BLaER1 treated with 17β-estradiol and CSF1 and Interleukin-3, amounts not matched to agents 10 nM and 100 nM (cell line): Measurements from ENCODE around the gene TULP3.

Experiments used
- H3K27ac ChIP-seq, 11 experiments: shearing (Covaris generic); formaldehyde crosslinking; 2 replicates each; pipeline ENCODE4 v1.8.1; 2022
- H3K27me3 ChIP-seq, 11 experiments: shearing (Covaris generic); formaldehyde crosslinking; 2 replicates each; pipeline ENCODE4 v1.8.1; 2022
- H3K36me3 ChIP-seq, 11 experiments: shearing (Covaris generic); formaldehyde crosslinking; 2 replicates each; pipeline ENCODE4 v1.8.1; 2022
- H3K4me1 ChIP-seq, 10 experiments: shearing (Covaris generic); formaldehyde crosslinking; 2 replicates each; pipeline ENCODE4 v1.8.1; 2022
- H3K4me2 ChIP-seq, 11 experiments: shearing (Covaris generic); formaldehyde crosslinking; 2 replicates each; pipeline ENCODE4 v1.8.1; 2022
- H3K4me3 ChIP-seq, 10 experiments: shearing (Covaris generic); formaldehyde crosslinking; 2 replicates each; pipeline ENCODE4 v1.8.1; 2022
- H3K9ac ChIP-seq, 11 experiments: shearing (Covaris generic); formaldehyde crosslinking; 2 replicates each; pipeline ENCODE4 v1.8.1; 2022
- H3K9me3 ChIP-seq, 11 experiments: shearing (Covaris generic); formaldehyde crosslinking; replicated peaks in 1 of 11; 2 replicates each; pipeline ENCODE4 v1.8.1; 2022
- H4K20me1 ChIP-seq, 11 experiments: shearing (Covaris generic); formaldehyde crosslinking; 2 replicates each; pipeline ENCODE4 v1.8.1; 2022
- Cebpa-rat ChIP-seq, 11 experiments: shearing (Covaris generic); IDR thresholded peaks; 2 replicates each; pipeline ENCODE4 v1.8.1; 2022

TULP3 gene

DNA sequence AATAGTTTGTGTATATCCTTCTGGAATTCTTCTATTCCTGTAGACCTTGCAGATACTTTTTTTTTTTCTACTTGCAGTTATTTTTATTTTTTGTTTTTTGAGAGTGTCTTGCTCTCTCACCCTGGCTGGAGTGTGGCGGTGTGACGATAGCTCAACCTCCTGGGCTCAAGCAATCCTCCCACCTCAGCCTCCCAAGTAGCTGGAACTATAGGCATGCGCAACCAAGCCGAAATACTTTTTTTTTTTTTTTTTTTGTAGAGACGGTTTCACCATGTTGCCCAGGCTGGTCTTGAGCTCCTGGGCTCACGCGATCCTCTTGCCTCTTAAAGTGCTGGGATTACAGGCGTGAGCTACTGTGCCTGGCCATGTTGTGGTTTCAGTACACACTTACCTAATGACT lies 10.0 kb downstream of the TULP3 start:
- Histone ChIP-seq H3K27me3 (no peaks in the 10 kb centered on the region), H3K9ac (no peak overlapping the region), H3K4me3 (no peak overlapping the region), H3K4me1 (peaks cover 0 to 11% (median 8%) of the 10 kb centered on the region in 10 experiments; a peak in 10 of 20 replicates), H3K9me3 (no peaks in the 10 kb centered on the region), H4K20me1 (peaks cover 0 to 18% (median 0%) of the 10 kb centered on the region in 11 experiments; a peak in 4 of 22 replicates), H3K4me2 (no peak overlapping the region), H3K36me3 (peaks cover 0 to 8% (median 0%) of the 10 kb centered on the region in 11 experiments; a peak in 3 of 22 replicates), H3K27ac (no peak overlapping the region)
- no peak for TF ChIP-seq Cebpa-rat (IDR thresholded peaks at IDR 0.05)

DNA sequence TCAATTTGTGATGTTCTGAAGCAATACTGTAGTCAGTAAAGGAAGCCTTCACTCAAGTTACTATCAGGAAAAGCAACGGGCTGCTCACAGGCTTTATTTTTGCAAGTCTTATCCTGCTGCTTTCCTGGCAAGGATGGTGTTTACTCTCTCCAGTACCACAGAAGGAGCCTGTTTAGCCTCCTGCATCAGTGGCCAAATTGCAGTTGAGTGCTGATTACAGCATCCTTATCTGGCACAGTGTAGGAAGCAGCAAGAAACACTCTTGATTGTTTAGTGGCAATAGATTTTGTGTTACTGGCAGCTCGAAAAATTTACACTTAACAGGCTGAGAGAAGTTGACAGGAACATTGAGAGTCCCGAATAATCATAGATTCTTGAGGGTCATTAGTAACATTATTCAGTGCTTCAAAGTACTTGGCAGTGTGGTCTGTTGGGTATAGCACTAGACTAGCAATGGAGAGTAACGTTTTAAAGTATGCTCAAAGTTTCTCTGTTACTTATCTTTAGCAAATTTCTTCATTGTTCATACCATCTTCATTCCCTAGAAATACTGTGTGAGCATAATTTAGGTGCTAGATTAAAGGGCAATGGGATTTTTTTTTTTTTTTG lies 11.7 kb downstream of the TULP3 start:
- TF ChIP-seq Cebpa-rat (IDR thresholded peaks at IDR 0.05) = no peak
- Histone ChIP-seq H3K36me3 (peaks cover 0 to 5% (median 0%) of the 10 kb centered on the region in 11 experiments; a peak in 2 of 22 replicates), H4K20me1 (peaks cover 0 to 18% (median 0%) of the 10 kb centered on the region in 11 experiments; a peak in 5 of 22 replicates), H3K27ac (no peak overlapping the region), H3K4me2 (no peak overlapping the region), H3K4me3 (no peak overlapping the region), H3K9ac (no peak overlapping the region), H3K4me1 (peaks cover 0 to 11% (median 8%) of the 10 kb centered on the region in 10 experiments; a peak in 10 of 20 replicates), H3K27me3 (no peaks in the 10 kb centered on the region), H3K9me3 (no peaks in the 10 kb centered on the region)

DNA sequence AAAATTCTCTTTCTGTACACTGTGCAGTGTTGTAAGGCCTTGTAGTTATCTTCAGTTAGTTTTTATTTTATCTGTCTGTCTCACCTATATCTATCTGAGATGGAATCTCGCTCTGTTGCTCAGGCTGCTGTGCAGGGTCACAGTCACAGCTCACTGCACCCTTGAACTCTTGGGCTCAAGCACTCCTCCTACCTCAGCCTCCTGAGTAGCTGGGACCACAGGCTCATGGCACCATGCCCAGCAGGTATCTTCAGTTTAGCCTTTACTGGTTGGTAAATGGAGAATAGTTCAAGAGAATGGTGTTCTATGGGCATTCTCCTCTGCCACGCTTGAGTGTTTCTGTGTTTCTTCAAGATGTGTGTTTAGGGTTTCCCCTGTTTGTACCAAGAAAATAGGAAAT lies 13.6 kb downstream of the TULP3 start:
- H3K27ac ChIP-seq = no peak overlapping the region

DNA sequence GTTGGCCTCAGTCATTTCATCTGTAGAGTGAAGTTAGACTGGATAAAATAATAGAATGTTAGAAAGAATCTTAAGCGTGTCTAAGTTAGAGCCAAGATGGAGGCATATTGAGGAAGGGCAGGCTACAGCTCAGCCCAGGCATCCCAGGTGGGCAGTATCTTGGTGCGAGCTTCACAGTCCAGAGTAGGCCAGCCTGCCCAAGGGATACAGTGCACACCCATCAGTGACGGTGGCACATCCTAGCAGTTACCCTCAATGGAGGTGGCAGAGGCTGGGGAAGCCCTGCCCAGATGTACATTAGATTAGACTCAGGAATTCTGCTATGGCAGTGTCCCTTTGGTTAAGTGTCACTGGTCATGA lies 21.5 kb downstream of the TULP3 start:
- H3K4me2 ChIP-seq = no peak overlapping the region
- peaks cover 18 to 75% (median 44%) of the 10 kb centered on the region in 11 experiments; a peak in 20 of 22 replicates for H3K36me3 ChIP-seq
- no peak overlapping the region for H3K9ac ChIP-seq
- H3K4me3 ChIP-seq = no peak overlapping the region
- H3K27ac ChIP-seq = no peak overlapping the region
- no peaks in the 10 kb centered on the region for H3K9me3 ChIP-seq
- no peak for TF ChIP-seq Cebpa-rat (IDR thresholded peaks at IDR 0.05)
- H3K4me1 ChIP-seq = no peaks in the 10 kb centered on the region
- no peaks in the 10 kb centered on the region for H4K20me1 ChIP-seq
- no peaks in the 10 kb centered on the region for H3K27me3 ChIP-seq

More for the DNA sequence above, 13.6 kb downstream of the TULP3 start:
- peaks cover 0 to 11% (median 8%) of the 10 kb centered on the region in 10 experiments; a peak in 10 of 20 replicates for H3K4me1 ChIP-seq
- H3K27me3 ChIP-seq = no peaks in the 10 kb centered on the region
- no peaks in the 10 kb centered on the region for H3K9me3 ChIP-seq
- H3K4me2 ChIP-seq = peak overlapping the region in 4 of 11 experiments; percentile 2 to 32 (median 16); a peak in 6 of 22 replicates
- TF ChIP-seq Cebpa-rat (IDR thresholded peaks at IDR 0.05) = no peak
- no peak overlapping the region for H3K9ac ChIP-seq
- no peak overlapping the region for H3K4me3 ChIP-seq
- peaks cover 0 to 12% (median 1%) of the 10 kb centered on the region in 11 experiments; a peak in 10 of 22 replicates for H3K36me3 ChIP-seq
- H4K20me1 ChIP-seq = peaks cover 0 to 18% (median 0%) of the 10 kb centered on the region in 11 experiments; a peak in 5 of 22 replicates

DNA sequence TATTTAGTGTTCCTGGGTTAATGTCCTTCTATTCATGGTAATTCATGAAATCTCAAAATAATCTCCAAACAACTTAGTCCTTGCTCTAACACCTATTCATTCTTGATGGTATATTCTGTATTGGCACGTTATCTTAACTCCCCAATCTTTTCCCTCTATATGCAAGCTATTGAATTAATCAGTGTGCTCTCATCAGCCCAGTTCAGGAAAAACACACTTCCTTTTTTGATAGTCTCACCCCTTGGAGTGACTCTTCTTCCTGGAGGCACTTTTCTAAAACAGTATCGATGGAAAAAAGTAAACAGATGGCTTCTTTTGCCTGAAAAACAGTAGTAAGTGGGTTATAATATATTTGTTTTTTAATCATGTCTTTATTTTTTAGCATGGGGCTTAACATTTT lies 28.6 kb downstream of the TULP3 start:
- Histone ChIP-seq H3K4me2 (peak overlapping the region in 3 of 11 experiments; percentile 5 to 17 (median 8); a peak in 3 of 22 replicates), H3K36me3 (peaks cover 36 to 78% (median 55%) of the 10 kb centered on the region in 11 experiments)
- no peak for TF ChIP-seq Cebpa-rat (IDR thresholded peaks at IDR 0.05)

DNA sequence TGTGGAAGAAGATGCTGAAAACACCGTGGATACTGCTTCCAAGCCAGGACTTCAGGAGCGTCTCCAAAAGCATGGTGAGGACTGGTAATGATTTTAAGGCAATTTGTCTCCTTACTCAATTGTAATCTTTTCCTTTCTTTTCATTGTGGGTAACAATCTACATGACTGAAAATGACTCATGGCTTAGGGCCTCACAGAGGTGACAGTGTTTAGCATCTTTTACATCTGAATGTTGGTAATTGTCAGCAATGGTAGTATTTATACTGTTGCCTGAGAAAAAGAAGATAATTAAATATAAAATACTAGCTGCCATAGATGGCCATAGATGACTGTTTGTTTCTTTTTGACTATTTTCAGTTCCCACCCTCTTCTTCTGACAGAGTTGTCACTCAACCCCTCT lies 31.6 kb downstream of the TULP3 start:
- no peak overlapping the region for H3K4me3 ChIP-seq
- H3K27me3 ChIP-seq = no peaks in the 10 kb centered on the region
- no peak overlapping the region for H3K4me2 ChIP-seq
- H3K9ac ChIP-seq = no peak overlapping the region
- H4K20me1 ChIP-seq = no peaks in the 10 kb centered on the region
- H3K4me1 ChIP-seq = peaks cover 0 to 11% (median 4%) of the 10 kb centered on the region in 10 experiments; a peak in 8 of 20 replicates
- H3K27ac ChIP-seq = no peak overlapping the region
- H3K36me3 ChIP-seq = peaks cover 42 to 89% (median 66%) of the 10 kb centered on the region in 11 experiments
- H3K9me3 ChIP-seq = no peaks in the 10 kb centered on the region
- TF ChIP-seq Cebpa-rat (IDR thresholded peaks at IDR 0.05) = no peak

More for the DNA sequence above, 28.6 kb downstream of the TULP3 start:
- H3K4me1 ChIP-seq = peaks cover 0 to 11% (median 4%) of the 10 kb centered on the region in 10 experiments; a peak in 8 of 20 replicates
- no peaks in the 10 kb centered on the region for H3K27me3 ChIP-seq
- no peaks in the 10 kb centered on the region for H3K9me3 ChIP-seq
- H3K9ac ChIP-seq = no peak overlapping the region
- no peaks in the 10 kb centered on the region for H4K20me1 ChIP-seq
- H3K27ac ChIP-seq = no peak overlapping the region
- H3K4me3 ChIP-seq = no peak overlapping the region

DNA sequence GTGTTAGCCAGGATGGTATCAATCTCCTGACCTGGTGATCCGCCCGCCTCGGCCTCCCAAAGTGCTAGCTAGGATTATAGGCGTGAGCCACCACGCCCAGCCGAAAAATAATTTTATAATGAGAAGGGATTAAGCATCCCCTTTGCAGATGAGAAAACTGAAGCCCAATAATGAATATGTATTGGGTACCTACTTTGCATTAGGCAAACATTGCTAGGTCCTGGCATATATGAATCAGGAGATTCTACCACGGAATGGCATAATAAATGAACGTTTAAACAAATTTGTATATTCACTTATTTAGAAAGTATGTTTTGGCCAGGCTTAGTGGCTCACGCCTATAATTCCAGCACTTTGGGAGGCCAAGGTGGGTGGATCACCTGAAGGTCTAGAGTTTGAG lies 32.4 kb downstream of the TULP3 start:
- Histone ChIP-seq H3K4me3 (no peak overlapping the region), H3K36me3 (peaks cover 44 to 91% (median 71%) of the 10 kb centered on the region in 11 experiments), H3K27me3 (no peaks in the 10 kb centered on the region), H3K4me2 (no peak overlapping the region), H3K27ac (no peak overlapping the region), H4K20me1 (no peaks in the 10 kb centered on the region), H3K4me1 (peaks cover 0 to 11% (median 4%) of the 10 kb centered on the region in 10 experiments; a peak in 8 of 20 replicates), H3K9me3 (no peaks in the 10 kb centered on the region), H3K9ac (no peak overlapping the region)
- TF ChIP-seq Cebpa-rat (IDR thresholded peaks at IDR 0.05) = no peak

DNA sequence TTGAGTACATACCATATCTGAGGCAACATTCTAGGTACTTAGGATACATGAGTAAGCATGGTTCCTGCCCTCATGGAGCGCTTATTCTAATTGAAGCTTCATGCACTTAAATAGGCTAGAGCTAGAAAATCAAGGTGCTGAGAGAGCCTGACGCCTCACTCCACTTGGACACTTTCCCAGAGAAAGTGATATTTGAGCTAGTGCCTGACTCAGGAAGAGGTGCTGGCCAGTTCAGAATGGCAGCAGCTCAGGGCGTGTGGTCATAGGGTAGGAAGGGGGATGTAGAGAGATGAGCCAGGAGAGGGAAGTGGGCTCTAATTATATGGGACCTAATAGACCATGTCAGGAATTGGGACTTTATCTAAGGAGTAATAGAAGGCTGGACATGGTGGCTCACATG lies 33.3 kb downstream of the TULP3 start:
- Histone ChIP-seq H3K9me3 (no peaks in the 10 kb centered on the region), H3K27ac (no peak overlapping the region), H3K4me1 (peaks cover 0 to 11% (median 4%) of the 10 kb centered on the region in 10 experiments; a peak in 8 of 20 replicates), H3K4me2 (no peak overlapping the region), H3K9ac (no peak overlapping the region), H3K4me3 (no peak overlapping the region), H4K20me1 (no peaks in the 10 kb centered on the region), H3K36me3 (peaks cover 46 to 92% (median 75%) of the 10 kb centered on the region in 11 experiments), H3K27me3 (no peaks in the 10 kb centered on the region)
- TF ChIP-seq Cebpa-rat (IDR thresholded peaks at IDR 0.05) = no peak

DNA sequence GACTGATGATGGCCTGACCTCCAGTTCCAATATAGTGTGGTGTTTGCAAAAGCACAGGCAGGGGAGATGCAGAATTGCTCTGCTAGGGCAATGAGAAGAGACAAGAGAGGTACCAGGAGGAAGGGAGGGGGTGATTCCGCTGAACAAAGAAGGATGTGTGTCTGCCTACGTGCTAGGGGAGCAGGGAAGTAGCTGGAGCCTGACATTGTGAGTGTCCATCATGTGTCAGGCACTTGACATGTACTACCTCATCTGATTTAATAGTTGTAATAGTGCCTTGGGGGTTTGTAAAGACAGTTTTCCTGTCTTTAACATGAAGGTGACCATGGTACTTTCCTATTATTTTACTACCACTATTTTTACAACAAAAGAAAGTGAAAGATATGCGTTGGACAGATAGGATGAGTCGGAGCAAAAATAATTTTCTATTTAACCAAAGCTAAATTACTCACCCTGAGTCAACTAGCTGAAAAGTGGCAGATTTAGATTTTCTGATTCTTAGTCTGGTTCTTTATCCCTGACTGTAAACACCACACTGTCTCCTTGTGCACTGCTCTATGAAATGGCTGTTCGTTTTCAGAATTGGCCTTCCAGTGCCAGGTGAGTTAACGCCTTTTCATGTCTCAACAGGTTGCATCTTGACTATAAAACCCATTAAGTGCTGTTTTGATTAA lies 34.8 kb downstream of the TULP3 start:
- Histone ChIP-seq H3K27ac (no peak overlapping the region), H3K9ac (no peak overlapping the region), H3K4me3 (no peak overlapping the region)

More for the DNA sequence above, 34.8 kb downstream of the TULP3 start:
- H3K4me1 ChIP-seq = no peaks in the 10 kb centered on the region
- TF ChIP-seq Cebpa-rat (IDR thresholded peaks at IDR 0.05) = no peak
- H3K9me3 ChIP-seq = no peaks in the 10 kb centered on the region
- H4K20me1 ChIP-seq = no peaks in the 10 kb centered on the region
- H3K4me2 ChIP-seq = no peak overlapping the region
- H3K36me3 ChIP-seq = peaks cover 49 to 100% (median 77%) of the 10 kb centered on the region in 11 experiments
- no peaks in the 10 kb centered on the region for H3K27me3 ChIP-seq
